ENCODE data around the gene ZC3H12A.

The ZC3H12A gene

DNA sequence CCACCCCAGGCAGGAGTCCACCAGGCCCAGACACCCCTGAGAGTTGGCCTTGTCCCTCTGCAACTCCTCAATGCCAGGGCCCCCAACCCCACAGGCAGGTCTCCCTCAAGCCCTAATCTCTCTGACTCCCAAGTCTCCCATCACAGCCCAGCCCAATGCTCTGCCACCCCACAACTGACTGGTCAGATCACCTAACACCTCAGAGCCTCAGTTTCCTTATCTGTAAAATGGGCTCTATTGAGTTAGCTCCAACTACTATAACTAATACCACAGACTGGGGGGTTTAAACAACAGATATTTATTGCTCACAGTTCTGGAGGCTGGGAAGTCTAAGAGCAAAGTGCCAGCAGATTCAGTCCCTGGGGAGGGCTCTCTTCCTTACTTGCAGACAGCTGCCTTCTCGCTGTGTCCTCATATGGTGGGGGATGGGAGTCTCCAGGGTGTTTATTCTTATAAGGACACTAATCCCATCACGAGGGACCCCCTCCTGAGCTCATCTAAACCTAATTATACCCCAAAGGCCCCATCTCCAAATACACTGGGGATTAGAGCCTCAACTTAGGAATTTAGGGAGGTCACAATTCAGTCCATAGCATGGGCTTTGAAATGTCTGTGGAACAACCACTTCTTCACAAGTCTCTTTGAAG lies 34.9 kb upstream of the ZC3H12A start:
- H3K27ac ChIP-seq = no peak overlapping the region
- TF ChIP-seq, protein P1, sequence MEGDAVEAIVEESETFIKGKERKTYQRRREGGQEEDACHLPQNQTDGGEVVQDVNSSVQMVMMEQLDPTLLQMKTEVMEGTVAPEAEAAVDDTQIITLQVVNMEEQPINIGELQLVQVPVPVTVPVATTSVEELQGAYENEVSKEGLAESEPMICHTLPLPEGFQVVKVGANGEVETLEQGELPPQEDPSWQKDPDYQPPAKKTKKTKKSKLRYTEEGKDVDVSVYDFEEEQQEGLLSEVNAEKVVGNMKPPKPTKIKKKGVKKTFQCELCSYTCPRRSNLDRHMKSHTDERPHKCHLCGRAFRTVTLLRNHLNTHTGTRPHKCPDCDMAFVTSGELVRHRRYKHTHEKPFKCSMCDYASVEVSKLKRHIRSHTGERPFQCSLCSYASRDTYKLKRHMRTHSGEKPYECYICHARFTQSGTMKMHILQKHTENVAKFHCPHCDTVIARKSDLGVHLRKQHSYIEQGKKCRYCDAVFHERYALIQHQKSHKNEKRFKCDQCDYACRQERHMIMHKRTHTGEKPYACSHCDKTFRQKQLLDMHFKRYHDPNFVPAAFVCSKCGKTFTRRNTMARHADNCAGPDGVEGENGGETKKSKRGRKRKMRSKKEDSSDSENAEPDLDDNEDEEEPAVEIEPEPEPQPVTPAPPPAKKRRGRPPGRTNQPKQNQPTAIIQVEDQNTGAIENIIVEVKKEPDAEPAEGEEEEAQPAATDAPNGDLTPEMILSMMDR (IDR thresholded peaks at IDR 0.05; ENCODE audit: low read depth, low read length, missing control alignments) = no peak
- no peak overlapping the region for H3K4me3 ChIP-seq (ENCODE audit: low read depth, low read length)
- H3K27me3 ChIP-seq (replicated peaks) = peaks cover 5% of the 10 kb centered on the region
- in situ Hi-C loops (cut with HindIII; ENCODE audit: low pct_ligation_motif_present, low sequenced_read_pairs) = no loop called here
- no peaks in the 10 kb centered on the region for H3K36me3 ChIP-seq (replicated peaks)
- DNase-seq = no peak

DNA sequence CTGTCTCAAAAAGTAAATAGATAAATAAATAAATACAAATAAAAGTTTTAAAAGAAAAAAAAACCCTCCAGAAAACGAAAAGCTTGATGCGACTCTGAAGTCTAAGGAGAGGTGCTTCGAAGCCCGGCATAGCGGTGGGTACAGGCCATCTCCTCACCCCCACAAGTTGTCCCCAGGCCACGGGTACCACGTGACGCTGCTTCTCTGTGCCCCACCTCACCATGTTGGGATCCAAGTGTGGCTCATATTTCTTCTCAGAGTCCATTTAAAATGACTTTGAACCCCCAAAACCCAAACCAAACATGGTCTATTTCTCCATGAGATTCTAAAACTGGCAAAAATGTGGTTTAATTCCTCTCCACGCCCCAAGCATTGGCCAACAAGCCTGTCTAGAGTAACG lies 32.9 kb upstream of the ZC3H12A start:
- Histone ChIP-seq H3K4me3 (ENCODE audit: low read depth, low read length) (no peak overlapping the region), H3K36me3 (replicated peaks) (no peaks in the 10 kb centered on the region), H3K27me3 (replicated peaks) (peaks cover 5% of the 10 kb centered on the region), H3K27ac (no peak overlapping the region)
- DNase-seq = no peak
- TF ChIP-seq, protein P1 (IDR thresholded peaks at IDR 0.05; ENCODE audit: low read depth, low read length, missing control alignments) = no peak
- in situ Hi-C loops (cut with HindIII; ENCODE audit: low pct_ligation_motif_present, low sequenced_read_pairs) = no loop called here

DNA sequence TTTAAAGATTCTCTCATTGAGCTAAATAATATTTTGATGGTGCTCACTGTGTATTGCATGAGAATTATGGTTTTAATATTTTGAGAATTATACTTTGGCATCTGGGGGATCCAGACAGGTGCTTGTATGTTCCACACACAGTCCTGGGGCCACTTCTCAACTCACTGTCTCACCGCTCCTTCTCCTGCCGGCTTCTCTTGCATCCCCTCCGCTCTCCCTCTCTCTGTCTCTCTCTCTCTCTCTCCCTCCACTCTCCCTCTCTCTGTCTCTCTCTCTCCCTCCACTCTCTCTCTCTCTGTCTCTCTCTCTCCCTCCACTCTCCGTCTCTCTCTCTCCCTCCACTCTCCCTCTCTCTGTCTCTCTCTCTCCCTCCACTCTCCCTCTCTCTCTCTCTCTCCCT lies 32.2 kb upstream of the ZC3H12A start:
- H3K36me3 ChIP-seq (replicated peaks) = no peaks in the 10 kb centered on the region
- no peak overlapping the region for H3K4me3 ChIP-seq (ENCODE audit: low read depth, low read length)
- in situ Hi-C loops (cut with HindIII; ENCODE audit: low pct_ligation_motif_present, low sequenced_read_pairs) = no loop called here
- DNase-seq = no peak
- TF ChIP-seq, protein P1 (IDR thresholded peaks at IDR 0.05; ENCODE audit: low read depth, low read length, missing control alignments) = no peak
- H3K27ac ChIP-seq = no peak overlapping the region
- peaks cover 5% of the 10 kb centered on the region for H3K27me3 ChIP-seq (replicated peaks)

DNA sequence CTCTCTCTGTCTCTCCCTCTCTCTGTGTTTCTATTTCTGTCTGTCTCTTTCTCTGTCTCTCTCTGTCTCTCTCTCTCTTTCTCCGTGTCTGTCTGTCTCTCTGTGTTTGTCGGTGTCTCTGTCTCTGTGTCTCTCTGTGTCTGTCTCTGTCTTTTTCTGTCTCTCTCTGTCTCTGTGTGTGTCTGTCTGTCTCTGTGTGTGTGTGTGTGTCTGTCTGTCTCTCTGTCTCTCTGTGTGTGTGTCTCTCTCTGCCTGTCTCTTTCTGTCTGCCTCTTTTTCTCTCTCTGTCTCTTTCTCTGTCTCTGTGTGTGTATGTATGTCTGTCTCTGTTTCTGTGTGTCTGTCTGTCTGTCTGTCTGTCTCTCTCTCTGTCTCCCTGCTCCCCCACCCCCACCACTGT lies 31.7 kb upstream of the ZC3H12A start:
- in situ Hi-C loops (cut with HindIII; ENCODE audit: low pct_ligation_motif_present, low sequenced_read_pairs) = no loop called here
- Histone ChIP-seq H3K4me3 (ENCODE audit: low read depth, low read length) (no peak overlapping the region), H3K27ac (no peak overlapping the region), H3K36me3 (replicated peaks) (no peaks in the 10 kb centered on the region), H3K27me3 (replicated peaks) (peaks cover 5% of the 10 kb centered on the region)
- DNase-seq = no peak
- TF ChIP-seq, protein P1 (IDR thresholded peaks at IDR 0.05; ENCODE audit: low read depth, low read length, missing control alignments) = no peak

DNA sequence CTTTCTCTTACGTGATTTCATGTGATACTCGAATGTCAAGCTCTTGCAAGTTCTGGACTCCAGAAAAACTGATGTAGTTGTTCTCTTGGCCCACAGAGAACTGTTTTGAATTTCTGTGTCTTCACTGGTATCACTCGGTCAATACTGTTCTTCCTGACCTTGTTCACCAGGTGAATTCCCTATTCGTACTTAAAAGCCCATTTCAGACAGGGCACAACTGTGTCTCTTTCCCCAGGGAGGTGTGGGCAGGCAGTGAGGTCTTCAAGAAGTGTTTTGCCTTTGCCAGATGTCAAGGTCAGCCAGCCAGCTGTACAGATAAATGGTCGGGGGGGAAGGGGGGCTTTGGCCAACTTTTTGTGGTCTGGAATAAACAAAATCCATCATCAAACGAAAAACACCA lies 27.5 kb upstream of the ZC3H12A start:
- in situ Hi-C loops (cut with HindIII; ENCODE audit: low pct_ligation_motif_present, low sequenced_read_pairs) = no loop called here

More for the DNA sequence above, 27.5 kb upstream of the ZC3H12A start:
- no peak overlapping the region for H3K4me3 ChIP-seq (ENCODE audit: low read depth, low read length)
- no peak for DNase-seq
- H3K27ac ChIP-seq = no peak overlapping the region
- no peaks in the 10 kb centered on the region for H3K36me3 ChIP-seq (replicated peaks)
- TF ChIP-seq, protein P1 (IDR thresholded peaks at IDR 0.05; ENCODE audit: low read depth, low read length, missing control alignments) = no peak
- peaks cover 2% of the 10 kb centered on the region for H3K27me3 ChIP-seq (replicated peaks)
